SH-SY5Y (cell line): ENCODE results near the gene KCNN3.

ENCODE experiments used
- GATA2 ChIP-seq: IDR thresholded peaks from 2 replicates; pipeline ENCODE4 v1.6.1; 2011; ENCODE audit warnings: mild to moderate bottlenecking, low read depth, low read length
- GATA3 ChIP-seq: IDR thresholded peaks from 2 replicates; pipeline ENCODE4 v1.6.1; 2011; ENCODE audit warnings: low read depth, mild to moderate bottlenecking, low read length, moderate library complexity

DNA sequence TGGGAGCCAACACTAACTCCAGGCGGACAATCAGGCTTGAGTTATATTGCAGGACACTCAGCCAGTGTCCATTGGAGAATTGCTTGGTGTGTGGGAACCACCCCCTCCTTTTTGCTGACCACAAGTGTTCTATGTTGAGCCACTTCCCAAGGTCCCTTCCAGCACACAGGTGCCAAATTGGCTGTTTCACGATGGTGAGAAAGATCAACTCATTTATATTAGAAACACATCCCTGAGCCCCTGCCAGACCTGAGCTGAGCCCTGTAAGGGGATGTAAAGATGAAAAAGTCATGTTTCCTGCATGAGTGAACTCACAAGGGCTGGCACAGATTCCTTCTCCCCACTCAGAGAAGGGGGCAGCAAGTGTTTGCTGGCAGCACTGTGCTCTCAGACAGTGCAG, 96.5 kb downstream of the KCNN3 start:
- TF ChIP-seq GATA3, result no peak
- TF ChIP-seq GATA2, result no peak
